ENCODE data around the gene TARM1.

GRCh38 chr19:54035215-54036178 lies 45.7 kb downstream of the TARM1 start:
- TF ChIP-seq CTCF (conservative IDR thresholded peaks at IDR 0.05 in 1 of 2, IDR thresholded peaks at IDR 0.05 in 1 of 2; ENCODE audit: extremely low read depth in 1 of 2, insufficient read depth in 1 of 2, low read depth in 1 of 2, low read length in 2 of 2) (no peak), EZH2 (IDR thresholded peaks at IDR 0.05; ENCODE audit: borderline replicate concordance, low read length) (no peak)
